Astrocyte (in vitro differentiated cells and primary cell): ENCODE data around the gene SDE2.

Experiments used
- CTCF ChIP-seq: IDR thresholded peaks from 2 replicates; pipeline ENCODE4 v1.5.1; 2011; ENCODE audit warnings: low read depth, mild to moderate bottlenecking, inconsistent platforms, low read length, moderate library complexity; ENCODE audit not compliant: insufficient read depth
- EZH2 ChIP-seq: IDR thresholded peaks from 2 replicates; pipeline ENCODE4 v1.6.1; 2012; ENCODE audit warnings: mild to moderate bottlenecking, low read length, inconsistent platforms; ENCODE audit not compliant: insufficient read depth

- no peak for TF ChIP-seq EZH2
- TF ChIP-seq CTCF, result no peak
These were observed 18.9 kb downstream of the SDE2 start for GRCh38 chr1:225980005-225980836.
